NK-92 (cell line): ENCODE data around the gene FBXW12.

Source experiments
- DNase-seq: peaks from one replicate; lab custom pipeline; 2025; ENCODE audit not compliant: unreplicated experiment; lab: John Stamatoyannopoulos, UW

Gene FBXW12

DNA sequence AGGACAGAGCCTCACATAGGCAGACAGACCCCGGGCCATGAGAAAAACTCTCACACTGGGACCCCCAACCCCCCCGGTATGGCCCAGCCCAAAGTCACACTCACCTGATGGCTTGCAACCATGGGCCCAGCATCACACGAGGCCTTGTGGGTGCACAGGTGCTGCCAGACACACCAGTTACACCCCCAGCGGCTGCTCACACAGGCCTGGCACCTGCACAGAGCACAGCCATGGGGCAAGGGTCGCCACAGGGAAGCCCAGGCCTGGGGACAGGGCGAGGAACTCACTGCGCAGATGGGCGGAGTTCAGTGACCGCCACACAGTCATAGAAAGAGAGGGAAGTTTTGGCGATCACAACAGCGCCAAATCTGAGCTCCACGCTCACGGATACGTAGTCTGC is 48.5 kb downstream of the FBXW12 start:
- DNase-seq = no peak

DNA sequence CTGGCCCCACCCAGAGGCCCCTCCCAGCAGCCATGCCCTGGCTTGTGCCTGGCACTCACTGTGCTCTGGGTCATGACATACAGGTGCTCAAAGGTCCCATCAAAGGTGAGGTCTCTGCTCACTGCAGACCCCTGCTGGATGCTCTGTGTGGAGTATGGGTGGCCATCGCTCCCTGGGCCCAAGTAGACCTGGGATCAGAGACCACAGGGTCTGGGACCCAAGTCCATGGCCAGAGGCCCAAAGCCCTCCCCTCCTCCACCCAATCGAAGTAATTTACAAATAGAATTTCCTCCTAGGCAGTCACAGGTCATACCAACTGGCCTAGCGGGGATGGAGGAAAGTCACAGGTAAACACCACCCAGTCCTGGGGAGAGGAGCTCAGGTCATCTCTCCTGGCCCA is 50.3 kb downstream of the FBXW12 start:
- DNase-seq = no peak

- no peak for DNase-seq
These were observed 50.7 kb downstream of the FBXW12 start for GRCh38 chr3:48422681-48423080.

GRCh38 chr3:48423241-48423882 is 51.3 kb downstream of the FBXW12 start:
- no peak for DNase-seq

DNA sequence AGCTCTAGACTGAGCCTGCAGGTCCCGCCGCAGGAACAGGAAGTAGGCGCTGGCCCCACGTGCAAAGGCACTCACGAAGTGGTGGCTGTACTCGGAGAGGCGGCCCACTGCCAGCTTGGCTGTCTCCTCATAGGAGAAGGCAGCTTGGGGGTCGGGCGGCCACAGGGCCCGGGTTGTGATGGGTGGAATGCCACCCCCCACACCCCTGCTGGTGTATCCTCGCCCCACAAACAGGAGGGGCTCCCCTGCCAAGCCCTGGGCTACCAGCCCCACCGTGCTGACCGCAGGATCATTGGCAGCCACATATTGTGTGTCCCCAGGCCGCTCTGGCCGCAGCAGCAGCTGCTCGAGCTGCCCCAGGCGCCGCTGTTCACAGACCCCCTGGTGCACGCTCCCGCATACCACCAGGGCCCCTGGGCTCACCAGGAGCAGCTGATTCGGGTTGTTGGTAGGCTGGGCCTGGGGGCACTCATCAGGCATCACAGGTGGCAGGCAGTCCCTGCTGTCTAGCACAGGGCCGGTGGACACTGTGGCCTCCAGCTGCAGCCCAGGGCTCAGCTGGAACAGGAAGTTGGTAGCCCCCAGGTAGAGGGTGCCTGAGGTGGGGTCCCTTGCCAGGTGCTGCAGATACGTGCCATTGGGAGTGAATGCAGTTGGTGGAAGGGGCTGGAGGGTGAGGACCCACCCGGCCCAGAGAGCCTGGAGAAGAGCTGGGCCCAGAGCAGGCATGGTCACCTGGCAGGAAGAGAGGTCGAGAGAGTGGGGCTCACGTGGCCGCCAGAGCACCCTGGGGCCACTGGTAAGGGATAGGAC is 52.1 kb downstream of the FBXW12 start:
- no peak for DNase-seq

DNA sequence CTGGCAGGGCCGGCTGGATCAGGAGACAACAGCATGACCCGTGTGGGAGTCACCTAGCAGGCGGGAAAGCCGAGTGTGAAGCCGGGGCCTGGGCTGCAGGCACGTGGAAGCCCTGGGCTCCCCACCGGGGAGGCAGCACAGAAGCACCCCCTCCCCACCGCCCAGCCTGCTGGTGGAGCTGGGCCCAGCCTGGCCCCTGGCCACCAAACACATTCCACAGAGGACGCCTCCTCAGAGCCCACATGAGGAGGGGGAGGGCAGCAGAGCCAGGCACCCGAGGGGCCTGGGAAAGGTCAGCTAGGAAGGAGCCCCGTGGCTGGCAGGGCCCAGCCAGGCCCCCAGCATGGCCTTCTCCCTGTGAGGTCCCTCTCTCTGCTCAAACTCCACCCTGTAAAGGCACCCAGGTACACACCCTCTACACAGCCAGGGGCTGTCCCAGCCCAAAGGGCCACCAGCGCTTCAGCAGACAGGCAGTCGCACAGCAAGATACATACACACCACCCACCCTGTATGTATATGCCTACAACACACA is 53.3 kb downstream of the FBXW12 start:
- DNase-seq = no peak

DNA sequence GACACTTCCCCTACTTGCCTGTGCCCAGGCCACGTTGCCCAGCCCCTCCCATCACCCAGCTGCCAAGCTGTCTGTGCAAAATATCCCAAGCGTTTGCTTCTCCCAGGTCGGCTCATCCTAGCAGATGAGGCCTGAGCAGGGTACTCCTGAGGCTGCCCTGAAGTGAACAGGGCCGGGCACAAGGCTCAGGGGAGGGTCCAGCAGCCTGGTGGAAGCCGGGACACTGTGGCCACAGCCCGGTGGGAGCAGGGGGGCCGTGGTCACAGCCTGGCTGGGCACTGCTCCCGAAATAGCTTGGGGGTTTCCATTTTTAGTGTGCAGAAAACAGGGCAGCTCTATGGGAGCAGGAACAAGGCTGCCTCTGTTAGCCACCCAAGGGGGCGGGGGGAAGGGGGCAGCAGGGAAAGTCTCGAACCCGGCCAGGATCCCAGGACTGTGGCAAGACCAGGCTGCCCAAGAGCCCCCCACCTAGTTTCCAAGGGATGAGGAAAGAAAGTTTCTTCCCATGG is 54.4 kb downstream of the FBXW12 start:
- DNase-seq = no peak

DNA sequence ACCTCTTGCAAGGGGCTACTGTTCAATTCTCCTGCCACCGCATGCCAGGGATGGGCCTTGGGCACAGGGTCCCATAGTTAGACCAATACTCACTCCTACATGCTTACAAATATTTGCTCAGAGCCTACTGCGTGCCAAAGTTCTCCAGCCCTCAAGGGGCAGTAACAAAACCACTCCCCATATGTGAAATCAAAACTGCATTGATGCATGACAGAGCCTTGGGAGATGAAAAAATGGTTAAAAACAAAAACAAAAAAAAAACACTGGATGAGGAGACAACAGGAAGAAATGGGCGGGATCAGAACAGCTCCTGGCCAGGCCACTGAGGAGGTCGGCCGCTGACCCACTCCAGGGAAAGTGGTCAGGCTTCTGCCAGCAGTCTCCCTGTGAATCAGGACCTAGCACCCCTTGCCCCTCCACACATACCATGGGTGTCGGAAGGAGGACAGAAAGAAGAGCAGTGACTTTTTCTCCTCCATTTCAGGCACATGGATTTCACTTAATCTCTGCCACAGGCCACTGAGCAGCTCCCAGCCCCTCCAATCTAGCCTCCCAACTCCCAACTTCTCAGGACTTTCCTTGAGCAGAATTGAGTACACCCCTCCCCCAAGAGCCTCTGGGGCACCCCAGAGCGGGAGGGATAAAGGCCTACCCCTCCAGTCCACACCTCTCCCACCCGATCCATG is 55.1 kb downstream of the FBXW12 start:
- no peak for DNase-seq

- DNase-seq = no peak
These were observed 55.6 kb downstream of the FBXW12 start for GRCh38 chr3:48427630-48427962.

DNA sequence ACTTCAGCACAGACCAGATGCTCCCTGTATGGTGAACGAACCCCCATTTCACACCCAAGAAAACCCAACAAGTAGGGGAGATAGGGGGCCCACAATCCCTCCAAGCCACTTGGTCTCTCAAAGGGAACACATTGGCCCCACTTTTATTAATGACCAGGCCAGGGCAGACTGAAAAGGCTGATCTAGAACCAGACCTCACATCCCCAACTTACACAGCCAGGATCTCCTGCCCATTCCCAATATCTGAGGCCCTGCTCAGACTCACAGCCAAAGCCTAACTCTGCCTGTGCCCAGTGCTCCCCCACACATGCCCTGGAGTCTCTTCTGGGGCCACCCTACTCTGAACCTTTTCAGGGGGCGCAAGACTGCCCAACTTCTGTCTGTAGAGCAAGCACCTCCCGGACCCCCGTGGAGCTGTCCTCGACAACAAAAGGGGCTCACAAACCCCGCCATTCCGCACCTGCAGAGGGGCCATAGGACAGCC is 56.1 kb downstream of the FBXW12 start:
- no peak for DNase-seq

DNA sequence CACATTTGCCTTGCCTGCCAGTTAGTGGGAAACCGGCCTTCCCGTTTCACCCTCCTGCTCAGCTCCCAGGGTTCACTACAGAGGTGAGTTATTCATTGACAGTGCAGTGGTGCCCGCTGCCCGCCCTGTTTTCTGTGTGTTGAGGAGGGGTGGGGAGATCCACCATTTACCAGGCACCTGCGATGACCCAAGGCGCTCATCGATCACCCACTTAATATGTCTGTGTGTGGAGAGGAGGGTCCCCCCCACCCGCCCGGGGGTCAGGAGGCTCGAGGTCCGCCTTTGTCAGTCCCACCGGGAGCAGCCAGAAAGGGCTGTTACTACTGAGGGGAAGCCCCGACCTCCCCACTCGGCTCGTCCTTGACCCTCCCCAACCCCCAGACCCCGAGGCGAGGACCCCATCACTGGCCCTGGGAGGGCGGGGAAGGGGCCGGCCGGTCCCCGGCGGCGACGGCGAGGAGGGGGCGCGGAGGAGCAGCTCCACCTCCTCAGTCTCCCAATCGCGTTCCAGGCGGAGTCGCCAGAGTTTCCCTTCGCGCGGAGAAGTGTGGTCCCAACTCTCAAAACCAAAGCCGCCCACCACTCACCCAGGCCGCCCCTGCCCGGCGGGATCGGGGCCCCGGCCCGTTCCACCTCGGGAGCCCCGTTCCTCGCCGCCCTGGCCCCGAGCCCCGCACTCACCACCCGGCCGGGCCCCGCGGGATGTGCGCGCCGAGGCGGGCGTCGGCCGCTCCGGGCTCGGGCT is 56.7 kb downstream of the FBXW12 start:
- no peak for DNase-seq

- no peak for DNase-seq
These were observed 57.4 kb downstream of the FBXW12 start for GRCh38 chr3:48429317-48429959.

GRCh38 chr3:48429960-48430707 is 58.1 kb downstream of the FBXW12 start, which contains the start of gene PLXNB1:
Gene PLXNB1, minus strand, starts transcription at chr3:48430086. Its CDS starts 5,475 bp downstream, at chr3:48424611.
- DNase-seq = no peak

GRCh38 chr3:48430708-48431101 is 58.7 kb downstream of the FBXW12 start:
- no peak for DNase-seq

DNA sequence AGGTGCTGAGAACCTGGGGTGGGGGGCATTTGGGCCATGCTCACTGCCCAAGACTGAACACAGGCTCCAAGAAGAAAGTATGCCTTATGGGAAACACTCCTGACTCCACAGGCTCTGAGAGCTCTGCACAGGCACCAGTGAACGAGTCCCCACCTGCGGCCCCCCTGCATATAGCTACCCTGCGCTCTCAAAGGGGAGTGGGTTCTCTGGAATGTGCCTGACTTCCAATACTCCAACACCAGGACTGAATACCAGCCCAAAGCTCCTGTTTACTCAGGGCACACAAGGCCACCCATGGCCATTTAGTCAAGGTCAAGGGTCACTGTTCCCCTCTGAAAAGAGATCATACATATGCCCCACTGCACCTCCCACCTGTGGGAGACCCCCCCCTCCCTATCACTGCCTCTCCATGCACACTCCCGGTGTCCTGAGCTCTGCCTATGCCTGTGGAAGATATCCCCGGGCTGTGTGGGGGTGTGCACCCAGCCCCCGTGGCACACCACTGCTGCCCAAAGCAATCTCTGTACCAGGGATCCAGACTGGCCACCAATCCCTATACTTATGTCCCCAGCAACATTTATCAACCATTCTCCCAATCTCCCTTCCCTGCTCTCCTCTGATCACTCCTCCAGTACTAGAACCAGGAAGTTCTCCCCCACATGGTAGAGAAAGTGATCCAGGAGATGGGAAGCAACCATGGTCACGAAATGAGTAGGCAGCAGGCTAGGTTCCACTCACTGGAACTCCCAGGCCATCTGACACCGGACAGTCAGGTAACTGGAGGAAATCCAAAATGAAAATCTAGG is 59.4 kb downstream of the FBXW12 start:
- DNase-seq = no peak

GRCh38 chr3:48432411-48433371 is 60.7 kb downstream of the FBXW12 start:
- no peak for DNase-seq

- no peak for DNase-seq
These were observed 61.6 kb downstream of the FBXW12 start for GRCh38 chr3:48433472-48434118.
